ENCODE data around the gene HNRNPAB. TPM values are rescaled to one million over a fixed set of nuclear protein-coding genes. Genes with fewer than 3 reads are reported as not detected.

HNRNPAB gene
- total RNA-seq, 1 experiment from 2014 or later: 547 TPM

DNA sequence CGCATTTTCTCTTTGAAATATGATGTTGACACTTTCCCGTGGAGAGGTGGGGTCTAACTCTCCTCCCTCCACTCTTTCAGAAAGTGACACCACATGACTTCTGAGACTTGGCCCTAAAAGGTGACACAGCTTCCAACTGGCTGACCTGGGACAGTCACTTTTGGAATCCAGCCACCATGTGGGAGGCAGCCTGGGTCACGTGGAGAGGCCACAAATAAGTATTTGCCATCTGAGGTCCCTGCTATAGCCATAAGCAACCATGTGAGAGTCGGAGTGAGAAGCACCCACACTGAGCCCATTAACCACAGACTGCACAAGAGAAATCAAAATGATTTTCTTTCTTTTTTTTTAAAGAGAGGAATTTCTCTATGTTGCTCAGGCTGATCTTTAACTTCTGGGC, 32.3 kb downstream of the HNRNPAB start:
- Histone ChIP-seq H2BK12ac (ENCODE audit: insufficient read length, low read depth, low read length) (no peak overlapping the region), H2BK5ac (ENCODE audit: insufficient read length, low read length) (no peak overlapping the region), H3K9me3 (ENCODE audit: control insufficient read depth, low read depth, low read length) (no peaks in the 10 kb centered on the region), H4K91ac (ENCODE audit: insufficient read length, low read depth, low read length) (no peak overlapping the region), H3K79me2 (ENCODE audit: insufficient read depth, low read length) (no peaks in the 10 kb centered on the region), H3K4ac (ENCODE audit: low read depth, low read length) (no peak overlapping the region), H3K23ac (ENCODE audit: insufficient read length, low read depth, low read length) (no peak overlapping the region), H2AK5ac (ENCODE audit: insufficient read length, low read length) (no peak overlapping the region), H3T11ph (ENCODE audit: low read length) (no peak overlapping the region), H3K23me2 (ENCODE audit: insufficient read length, low read depth, low read length, poor library complexity, severe bottlenecking) (peaks cover 7% of the 10 kb centered on the region), H3K9ac (ENCODE audit: extremely low read depth, insufficient read length, low read length) (no peak overlapping the region), H2BK20ac (ENCODE audit: low read depth, low read length, poor library complexity, severe bottlenecking) (no peak overlapping the region), H3K27ac (ENCODE audit: insufficient read length, low read depth, low read length) (no peak overlapping the region), H4K8ac (replicated peaks; ENCODE audit: insufficient read length, low read depth, low read length) (no peak overlapping the region), H3K79me1 (ENCODE audit: insufficient read depth, low read depth, low read length, poor library complexity, severe bottlenecking) (no peaks in the 10 kb centered on the region), H3K56ac (ENCODE audit: insufficient read length, low read depth, low read length) (no peak overlapping the region), H3K14ac (ENCODE audit: insufficient read depth, low read length) (no peak overlapping the region), H3K4me2 (ENCODE audit: insufficient read depth, insufficient read length, low read length) (no peak overlapping the region), H3K27me3 (ENCODE audit: insufficient read depth, low read length) (no peaks in the 10 kb centered on the region), H2AFZ (ENCODE audit: low read length) (no peak overlapping the region), H4K20me1 (ENCODE audit: control insufficient read depth, insufficient read depth, insufficient read length) (no peaks in the 10 kb centered on the region), H3K4me1 (ENCODE audit: insufficient read depth, low read length) (no peaks in the 10 kb centered on the region), H2BK120ac (ENCODE audit: low read depth, low read length, poor library complexity, severe bottlenecking) (no peak overlapping the region), H4K5ac (ENCODE audit: insufficient read length, low read depth, low read length) (no peak overlapping the region), H3K18ac (ENCODE audit: insufficient read length, low read depth, low read length) (no peak overlapping the region), H2BK15ac (ENCODE audit: low read depth, low read length) (no peak overlapping the region)
- TF ChIP-seq, protein P1, sequence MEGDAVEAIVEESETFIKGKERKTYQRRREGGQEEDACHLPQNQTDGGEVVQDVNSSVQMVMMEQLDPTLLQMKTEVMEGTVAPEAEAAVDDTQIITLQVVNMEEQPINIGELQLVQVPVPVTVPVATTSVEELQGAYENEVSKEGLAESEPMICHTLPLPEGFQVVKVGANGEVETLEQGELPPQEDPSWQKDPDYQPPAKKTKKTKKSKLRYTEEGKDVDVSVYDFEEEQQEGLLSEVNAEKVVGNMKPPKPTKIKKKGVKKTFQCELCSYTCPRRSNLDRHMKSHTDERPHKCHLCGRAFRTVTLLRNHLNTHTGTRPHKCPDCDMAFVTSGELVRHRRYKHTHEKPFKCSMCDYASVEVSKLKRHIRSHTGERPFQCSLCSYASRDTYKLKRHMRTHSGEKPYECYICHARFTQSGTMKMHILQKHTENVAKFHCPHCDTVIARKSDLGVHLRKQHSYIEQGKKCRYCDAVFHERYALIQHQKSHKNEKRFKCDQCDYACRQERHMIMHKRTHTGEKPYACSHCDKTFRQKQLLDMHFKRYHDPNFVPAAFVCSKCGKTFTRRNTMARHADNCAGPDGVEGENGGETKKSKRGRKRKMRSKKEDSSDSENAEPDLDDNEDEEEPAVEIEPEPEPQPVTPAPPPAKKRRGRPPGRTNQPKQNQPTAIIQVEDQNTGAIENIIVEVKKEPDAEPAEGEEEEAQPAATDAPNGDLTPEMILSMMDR (conservative IDR thresholded peaks at IDR 0.05): no peak
- no CpG with 5 or more reads among the region's 4 CpGs for WGBS (ENCODE audit: extremely low coverage, insufficient read length, low lambda C conversion rate)
- Mint-ChIP-seq H3K4me1 (peaks cover 12 to 18% of the 10 kb centered on the region in 2 experiments), H3K27ac (no peak overlapping the region), H3K27me3 (ENCODE audit: low read depth) (peaks cover 1% of the 10 kb centered on the region; the same call in 1 of the 2 replicates), H3K36me3 (ENCODE audit: insufficient read depth in 1 of 3, low read depth in 3 of 3) (peaks cover 0 to 1% (median under 1%) of the 10 kb centered on the region in 3 experiments; a peak in 2 of 7 replicates), H3K9me3 (no peaks in the 10 kb centered on the region; a peak in 1 of 5 replicates), H3K4me3 (no peak overlapping the region)
- DNase-seq: no peak
